NB4 (cell line): ENCODE results near the gene TMEM63A.

Experiments used
- TF ChIP-seq, protein P1 (sequence below): IDR thresholded peaks from one replicate; pipeline ENCODE4 v1.5.1; 2012; ENCODE audit warnings: low read depth, low read length
- TF ChIP-seq, protein P2 (sequence below): IDR thresholded peaks from 2 replicates; pipeline ENCODE4 v1.6.1; 2011; ENCODE audit warnings: low read depth, low read length

DNA sequence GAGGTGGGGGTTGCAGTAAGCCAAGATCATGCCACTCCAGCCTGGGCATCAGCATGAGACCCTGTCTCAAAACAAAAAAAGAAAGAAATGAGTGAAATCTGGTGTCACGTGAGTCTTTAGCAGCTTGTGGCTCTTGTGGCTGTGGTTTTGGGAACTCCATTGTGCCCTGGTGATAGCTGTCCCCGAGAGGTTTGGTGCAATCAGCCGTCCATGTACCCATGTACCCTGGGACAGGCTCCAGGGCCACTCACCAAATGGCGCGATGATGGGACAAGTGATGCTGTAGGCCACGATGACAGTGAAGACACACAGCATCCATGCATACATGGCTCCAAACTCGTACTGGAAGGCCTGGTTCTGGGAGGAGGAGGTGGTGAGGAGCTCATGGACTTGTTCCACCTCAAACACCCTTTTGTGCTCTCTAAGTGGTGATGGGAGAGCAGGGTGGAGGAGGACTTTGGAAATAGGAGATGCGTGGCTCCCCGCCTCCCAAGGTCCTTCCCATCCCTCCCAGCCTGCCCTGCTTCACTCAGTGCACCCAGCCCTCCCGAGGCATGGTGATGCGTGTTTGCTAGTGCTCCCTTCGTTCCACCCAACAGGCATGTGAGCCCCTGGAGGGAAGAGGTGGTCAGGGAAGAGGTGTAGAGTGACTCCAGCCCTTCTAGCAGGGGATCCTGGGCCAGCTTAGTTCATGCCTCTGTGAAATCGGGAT is 29.6 kb downstream of the TMEM63A start:
- TF ChIP-seq, protein P1, sequence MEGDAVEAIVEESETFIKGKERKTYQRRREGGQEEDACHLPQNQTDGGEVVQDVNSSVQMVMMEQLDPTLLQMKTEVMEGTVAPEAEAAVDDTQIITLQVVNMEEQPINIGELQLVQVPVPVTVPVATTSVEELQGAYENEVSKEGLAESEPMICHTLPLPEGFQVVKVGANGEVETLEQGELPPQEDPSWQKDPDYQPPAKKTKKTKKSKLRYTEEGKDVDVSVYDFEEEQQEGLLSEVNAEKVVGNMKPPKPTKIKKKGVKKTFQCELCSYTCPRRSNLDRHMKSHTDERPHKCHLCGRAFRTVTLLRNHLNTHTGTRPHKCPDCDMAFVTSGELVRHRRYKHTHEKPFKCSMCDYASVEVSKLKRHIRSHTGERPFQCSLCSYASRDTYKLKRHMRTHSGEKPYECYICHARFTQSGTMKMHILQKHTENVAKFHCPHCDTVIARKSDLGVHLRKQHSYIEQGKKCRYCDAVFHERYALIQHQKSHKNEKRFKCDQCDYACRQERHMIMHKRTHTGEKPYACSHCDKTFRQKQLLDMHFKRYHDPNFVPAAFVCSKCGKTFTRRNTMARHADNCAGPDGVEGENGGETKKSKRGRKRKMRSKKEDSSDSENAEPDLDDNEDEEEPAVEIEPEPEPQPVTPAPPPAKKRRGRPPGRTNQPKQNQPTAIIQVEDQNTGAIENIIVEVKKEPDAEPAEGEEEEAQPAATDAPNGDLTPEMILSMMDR: no peak
- TF ChIP-seq, protein P2, sequence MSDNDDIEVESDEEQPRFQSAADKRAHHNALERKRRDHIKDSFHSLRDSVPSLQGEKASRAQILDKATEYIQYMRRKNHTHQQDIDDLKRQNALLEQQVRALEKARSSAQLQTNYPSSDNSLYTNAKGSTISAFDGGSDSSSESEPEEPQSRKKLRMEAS: no peak
